B cell (primary cell): Measurements from ENCODE around the gene NHS. TPM values are rescaled to one million over a fixed set of nuclear protein-coding genes. Genes with fewer than 3 reads are reported as not detected.

Experiments
- ATAC-seq: fragments of 200-7000 bp; cut with Tn5 transposase; one replicate; pipeline ENCODE4 v1.10.0; 2021; ENCODE audit warnings: low read depth, mild to moderate bottlenecking, moderate number of reproducible peaks, moderate library complexity
- CTCF ChIA-PET: fragments of 350-600 bp; sonication (Branson Sonifier 250); formaldehyde crosslinking; loops from one replicate; lab custom pipeline; 2021; ENCODE audit warnings: antibody characterized with exemption, inconsistent platforms; lab: Charles Lee
- POLR2A ChIA-PET: fragments of 350-600 bp; sonication (Branson Sonifier 250); formaldehyde crosslinking; loops from one replicate; lab custom pipeline; 2021; ENCODE audit warnings: antibody characterized with exemption; lab: Charles Lee
- DNase-seq: peaks from one replicate; pipeline ENCODE4 v3.0.0; 2013
- H2AFZ ChIP-seq: 2 replicates; pipeline ENCODE4 v1.6.1; 2012; ENCODE audit warnings: mild to moderate bottlenecking, low read depth, low read length; ENCODE audit not compliant: insufficient read depth, poor library complexity, severe bottlenecking
- H3K27ac ChIP-seq, 2 donors: 1 replicate in 1 of 2; 2 replicates in 1 of 2; pipeline ENCODE4 v1.5.1; 2012 to 2013; ENCODE audit warnings: low read length in 2 of 2, mild to moderate bottlenecking in 2 of 2, moderate library complexity in 1 of 2
- H3K27me3 ChIP-seq, 4 experiments: fragments of 200-600 bp in 1 of 4; sonication (generic) in 1 of 4; replicated peaks in 1 of 4; 1 replicate in 2 of 4; 2 replicates in 2 of 4; pipeline versions ENCODE4 v1.6.1 to v1.7.0; 2013 to 2016; ENCODE audit warnings: low read length in 3 of 4, mild to moderate bottlenecking in 2 of 4, mixed read lengths in 1 of 4, moderate library complexity in 1 of 4; ENCODE audit not compliant: insufficient read depth in 4 of 4, control insufficient read depth in 3 of 4; ENCODE audit errors: control extremely low read depth in 1 of 4
- H3K36me3 ChIP-seq, 2 experiments: replicated peaks in 1 of 2; 1 replicate in 1 of 2; 2 replicates in 1 of 2; pipeline versions ENCODE4 v1.6.1 to v1.7.1; 2013; ENCODE audit warnings: low read length in 1 of 2; ENCODE audit not compliant: insufficient read depth in 2 of 2, control insufficient read depth in 1 of 2; ENCODE audit errors: control extremely low read depth in 1 of 2, extremely low read depth in 1 of 2
- H3K4me1 ChIP-seq, 2 donors: fragments of 200-600 bp in 1 of 2; sonication (generic) in 1 of 2; 1 replicate in 1 of 2; 2 replicates in 1 of 2; pipeline versions ENCODE4 v1.5.1 to v1.6.1; 2013 to 2017; ENCODE audit warnings: low read length in 2 of 2; ENCODE audit not compliant: control insufficient read depth in 2 of 2, insufficient read depth in 2 of 2
- H3K4me2 ChIP-seq: replicated peaks from 2 replicates; pipeline ENCODE3; 2012; ENCODE audit warnings: mild to moderate bottlenecking, low read depth, low read length; ENCODE audit not compliant: poor library complexity, severe bottlenecking
- H3K4me3 ChIP-seq, 5 experiments: fragments of 200-600 bp in 1 of 5; sonication (generic) in 1 of 5; 1 replicate in 3 of 5; 2 replicates in 2 of 5; pipeline versions ENCODE4 v1.5.1 to v1.7.0; 2011 to 2016; ENCODE audit warnings: low read length in 4 of 5, mild to moderate bottlenecking in 4 of 5, low read depth in 2 of 5, control low read depth in 1 of 5, moderate library complexity in 1 of 5; ENCODE audit not compliant: insufficient read depth in 1 of 5; ENCODE audit errors: control extremely low read depth in 1 of 5, extremely low read depth in 1 of 5
- H3K79me2 ChIP-seq: fragments of 200-600 bp; sonication (generic); one replicate; pipeline ENCODE4 v1.6.0; 2016; ENCODE audit warnings: low read length; ENCODE audit not compliant: control insufficient read depth, insufficient read depth
- H3K9ac ChIP-seq: fragments of 200-600 bp; sonication (generic); 2 replicates; pipeline ENCODE4 v1.6.1; 2017; ENCODE audit warnings: mild to moderate bottlenecking, low read length, moderate library complexity
- H3K9me3 ChIP-seq, 3 donors: one replicate each; pipeline versions ENCODE4 v1.6.1 to v1.7.1; 2013; ENCODE audit warnings: low read length in 2 of 3; ENCODE audit not compliant: control insufficient read depth in 2 of 3, insufficient read depth in 1 of 3; ENCODE audit errors: control extremely low read depth in 1 of 3
- H4K20me1 ChIP-seq: 2 replicates; pipeline ENCODE4 v1.6.0; 2012; ENCODE audit warnings: mild to moderate bottlenecking, low read length; ENCODE audit not compliant: insufficient read depth, control insufficient read depth, poor library complexity, severe bottlenecking
- H3K27ac Mint-ChIP-seq: one replicate; pipeline ENCODE4 v1.8.0; 2021; ENCODE audit warnings: mixed read lengths
- H3K27me3 Mint-ChIP-seq: one replicate; pipeline ENCODE4 v1.8.0; 2021; ENCODE audit warnings: mixed read lengths
- H3K4me1 Mint-ChIP-seq: one replicate; pipeline ENCODE4 v1.8.0; 2021; ENCODE audit warnings: mixed read lengths
- H3K4me3 Mint-ChIP-seq: one replicate; pipeline ENCODE4 v1.8.0; 2021; ENCODE audit warnings: mixed read lengths
- H3K9me3 Mint-ChIP-seq: one replicate; pipeline ENCODE4 v1.8.0; 2022; ENCODE audit warnings: mixed read lengths; ENCODE audit not compliant: insufficient read depth
- EZH2 ChIP-seq: IDR thresholded peaks from 2 replicates; pipeline ENCODE4 v1.6.1; 2012; ENCODE audit warnings: borderline replicate concordance, low read depth, mild to moderate bottlenecking, moderate library complexity, low read length; ENCODE audit not compliant: insufficient read depth, poor library complexity, severe bottlenecking
- WGBS: methylation state at CpG from one replicate; pipeline ENCODE4 v1.1.5; 2013; ENCODE audit warnings: missing lambda C conversion rate; ENCODE audit not compliant: insufficient coverage; 5-methylcytosine and 5-hydroxymethylcytosine counted together
- intact Hi-C: fragments of 100-400 bp; cut with micrococcal nuclease; formaldehyde crosslinking; loops from one replicate; pipeline ENCODE4 v1.10.0; 2022
- polyA plus RNA-seq: library from polyadenylated mRNA; depleted of rRNA; stranded (reverse); fragments of >200 nt; gene quantifications from 2 replicates; pipeline ENCODE4 v1.2.3, GENCODE V29; 2012
- total RNA-seq, 2 donors: library from RNA; stranded (reverse); fragments of 120-200 nt in 1 of 2; gene quantifications; 1 replicate in 1 of 2; 2 replicates in 1 of 2; pipeline versions ENCODE4 v1.2.3 to v1.2.4, GENCODE V29; 2013 to 2022
- TF ChIP-seq, protein P1 (sequence below): fragments of 200-600 bp; IDR thresholded peaks from one replicate; pipeline ENCODE4 v1.8.0; 2022; ENCODE audit warnings: antibody characterized with exemption, mild to moderate bottlenecking

Gene NHS
- total and polyA plus RNA-seq, 2 donors (not counting 1 experiment from before 2014, with no cell fraction given): not detected

DNA sequence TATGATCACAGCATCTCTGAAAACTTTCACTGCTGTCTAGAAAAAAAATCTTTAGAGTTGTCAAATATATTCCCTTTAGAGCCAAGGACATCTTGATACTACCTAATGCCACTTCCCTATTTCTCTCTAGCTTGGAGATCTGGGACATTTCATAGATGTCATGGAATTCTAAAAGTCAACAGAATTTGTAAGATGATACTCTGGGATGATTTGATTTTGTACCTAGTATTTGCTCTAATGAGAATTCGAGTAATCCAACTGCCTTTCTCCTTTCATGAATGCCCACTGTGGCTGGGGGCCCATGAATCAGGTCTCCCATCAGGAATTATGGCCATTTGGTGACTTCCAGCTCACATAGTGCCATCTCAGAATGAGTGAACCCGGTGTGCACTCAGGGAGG lies 73.2 kb downstream of the NHS start:
- Histone ChIP-seq H3K4me1 (no peaks in the 10 kb centered on the region), H3K9ac (no peak overlapping the region), H3K36me3 (no peaks in the 10 kb centered on the region), H3K79me2 (no peaks in the 10 kb centered on the region), H3K27me3 (no peaks in the 10 kb centered on the region), H2AFZ (no peak overlapping the region), H3K9me3 (no peaks in the 10 kb centered on the region), H3K27ac (no peak overlapping the region), H4K20me1 (no peaks in the 10 kb centered on the region), H3K4me2 (no peak overlapping the region), H3K4me3 (no peak overlapping the region)
- no peak overlapping the region for H3K4me3 Mint-ChIP-seq
- no peak for TF ChIP-seq EZH2
- TF ChIP-seq, protein P1, sequence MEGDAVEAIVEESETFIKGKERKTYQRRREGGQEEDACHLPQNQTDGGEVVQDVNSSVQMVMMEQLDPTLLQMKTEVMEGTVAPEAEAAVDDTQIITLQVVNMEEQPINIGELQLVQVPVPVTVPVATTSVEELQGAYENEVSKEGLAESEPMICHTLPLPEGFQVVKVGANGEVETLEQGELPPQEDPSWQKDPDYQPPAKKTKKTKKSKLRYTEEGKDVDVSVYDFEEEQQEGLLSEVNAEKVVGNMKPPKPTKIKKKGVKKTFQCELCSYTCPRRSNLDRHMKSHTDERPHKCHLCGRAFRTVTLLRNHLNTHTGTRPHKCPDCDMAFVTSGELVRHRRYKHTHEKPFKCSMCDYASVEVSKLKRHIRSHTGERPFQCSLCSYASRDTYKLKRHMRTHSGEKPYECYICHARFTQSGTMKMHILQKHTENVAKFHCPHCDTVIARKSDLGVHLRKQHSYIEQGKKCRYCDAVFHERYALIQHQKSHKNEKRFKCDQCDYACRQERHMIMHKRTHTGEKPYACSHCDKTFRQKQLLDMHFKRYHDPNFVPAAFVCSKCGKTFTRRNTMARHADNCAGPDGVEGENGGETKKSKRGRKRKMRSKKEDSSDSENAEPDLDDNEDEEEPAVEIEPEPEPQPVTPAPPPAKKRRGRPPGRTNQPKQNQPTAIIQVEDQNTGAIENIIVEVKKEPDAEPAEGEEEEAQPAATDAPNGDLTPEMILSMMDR: no peak
- no CpG with 5 or more reads among the region's 2 CpGs for WGBS
- CTCF ChIA-PET: no interaction called here
- intact Hi-C loops: no loop called here
- DNase-seq (no peak), ATAC-seq (no peak)
- H3K9me3 Mint-ChIP-seq: no peaks in the 10 kb centered on the region
- H3K4me1 Mint-ChIP-seq: no peaks in the 10 kb centered on the region
- H3K27me3 Mint-ChIP-seq: no peaks in the 10 kb centered on the region
- H3K27ac Mint-ChIP-seq: no peak overlapping the region
- POLR2A ChIA-PET: no interaction called here

DNA sequence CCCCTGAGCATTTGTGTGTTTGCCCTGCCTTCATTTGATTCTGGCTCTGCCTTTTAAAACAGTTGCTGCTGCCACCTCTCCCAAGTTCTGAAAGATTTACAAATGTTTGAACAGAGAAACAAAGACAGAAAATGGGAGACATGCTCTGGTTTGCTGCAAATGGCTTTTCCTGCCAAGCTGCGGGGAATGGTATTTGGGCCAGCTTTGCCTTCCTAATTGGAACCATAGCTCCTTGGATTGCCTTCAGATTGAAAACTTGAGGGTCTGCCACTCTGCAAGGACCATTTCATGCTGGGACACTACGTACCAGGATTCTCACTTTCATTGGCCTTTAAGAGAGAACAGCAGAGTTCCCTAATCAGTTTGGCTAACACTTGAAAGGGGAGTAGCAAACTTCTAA lies 74.9 kb downstream of the NHS start:
- intact Hi-C loops: no loop called here
- Histone ChIP-seq H3K27ac (no peak overlapping the region), H4K20me1 (no peaks in the 10 kb centered on the region), H3K4me3 (no peak overlapping the region), H3K4me1 (no peaks in the 10 kb centered on the region), H3K9ac (no peak overlapping the region), H3K36me3 (no peaks in the 10 kb centered on the region), H3K27me3 (no peaks in the 10 kb centered on the region), H3K9me3 (no peaks in the 10 kb centered on the region), H2AFZ (no peak overlapping the region), H3K79me2 (no peaks in the 10 kb centered on the region), H3K4me2 (no peak overlapping the region)
- no peak overlapping the region for H3K4me3 Mint-ChIP-seq
- ATAC-seq: no peak
- no peaks in the 10 kb centered on the region for H3K27me3 Mint-ChIP-seq
- H3K4me1 Mint-ChIP-seq: no peaks in the 10 kb centered on the region
- TF ChIP-seq, protein P1: no peak
- TF ChIP-seq EZH2: no peak
- POLR2A ChIA-PET: no interaction called here
- no peak overlapping the region for H3K27ac Mint-ChIP-seq
- 83% methylated on average over 1 of the region's 2 CpGs for WGBS
- DNase-seq: no peak
- H3K9me3 Mint-ChIP-seq: no peaks in the 10 kb centered on the region
- CTCF ChIA-PET: no interaction called here
